ENCODE measurements around the gene WDR75. TPM values are rescaled to one million over a fixed set of nuclear protein-coding genes. Genes with fewer than 3 reads are reported as not detected.

WDR75 gene
- total RNA-seq, 1 experiment from 2014 or later: 52.5 TPM

DNA sequence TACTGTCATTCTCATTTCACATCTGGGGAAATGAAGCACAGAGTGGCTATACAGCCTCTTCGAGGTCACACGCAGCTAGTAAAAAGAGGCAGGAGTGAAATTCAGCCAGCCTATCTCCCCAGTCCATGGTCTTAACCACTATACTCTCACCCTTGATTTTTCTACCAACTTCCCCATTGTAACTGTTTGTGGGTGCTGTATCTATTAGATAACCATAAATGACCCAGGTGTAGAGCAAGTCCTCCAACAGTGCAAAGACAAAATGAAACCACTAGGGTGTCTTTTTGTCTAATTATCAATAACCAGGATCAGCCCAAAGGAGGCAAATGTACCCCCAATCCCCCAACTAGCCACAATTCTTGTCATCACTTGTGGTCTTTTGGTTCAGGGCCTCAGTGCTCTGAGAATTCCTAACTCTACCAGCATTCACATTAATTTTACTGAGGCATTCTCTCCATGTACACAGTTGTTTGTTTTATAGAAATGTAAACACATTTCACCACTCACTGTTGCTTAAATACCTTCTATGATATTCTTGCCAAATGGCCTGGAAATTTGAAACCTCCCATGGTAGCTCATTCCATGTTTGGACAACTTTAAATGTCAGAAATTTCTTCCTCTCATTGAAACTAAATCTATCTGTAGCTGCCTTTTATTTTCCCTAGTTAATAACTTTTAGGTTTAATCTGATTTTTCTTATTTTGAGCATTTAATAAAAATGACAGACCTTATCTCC is 80.6 kb downstream of the WDR75 start:
- Mint-ChIP-seq H3K4me1 (ENCODE audit: insufficient read depth, unreplicated experiment) (no peaks in the 10 kb centered on the region), H3K27ac (ENCODE audit: low read depth, unreplicated experiment) (no peak overlapping the region), H3K4me3 (ENCODE audit: unreplicated experiment) (no peak overlapping the region), H3K36me3 (ENCODE audit: insufficient read depth, unreplicated experiment) (no peaks in the 10 kb centered on the region), H3K9me3 (ENCODE audit: unreplicated experiment) (no peaks in the 10 kb centered on the region), H3K27me3 (ENCODE audit: insufficient read depth, unreplicated experiment) (no peaks in the 10 kb centered on the region)
- DNase-seq (ENCODE audit: unreplicated experiment): peak; percentile 32
- ChIA-PET CTCF (no interaction called here), POLR2A (no interaction called here)
- BruUV-seq (replicated peaks): no TSS peak
- intact Hi-C loops (cut with micrococcal nuclease): no loop called here
- no peak for TF ChIP-seq CTCF (IDR thresholded peaks at IDR 0.05; ENCODE audit: unreplicated experiment)

DNA sequence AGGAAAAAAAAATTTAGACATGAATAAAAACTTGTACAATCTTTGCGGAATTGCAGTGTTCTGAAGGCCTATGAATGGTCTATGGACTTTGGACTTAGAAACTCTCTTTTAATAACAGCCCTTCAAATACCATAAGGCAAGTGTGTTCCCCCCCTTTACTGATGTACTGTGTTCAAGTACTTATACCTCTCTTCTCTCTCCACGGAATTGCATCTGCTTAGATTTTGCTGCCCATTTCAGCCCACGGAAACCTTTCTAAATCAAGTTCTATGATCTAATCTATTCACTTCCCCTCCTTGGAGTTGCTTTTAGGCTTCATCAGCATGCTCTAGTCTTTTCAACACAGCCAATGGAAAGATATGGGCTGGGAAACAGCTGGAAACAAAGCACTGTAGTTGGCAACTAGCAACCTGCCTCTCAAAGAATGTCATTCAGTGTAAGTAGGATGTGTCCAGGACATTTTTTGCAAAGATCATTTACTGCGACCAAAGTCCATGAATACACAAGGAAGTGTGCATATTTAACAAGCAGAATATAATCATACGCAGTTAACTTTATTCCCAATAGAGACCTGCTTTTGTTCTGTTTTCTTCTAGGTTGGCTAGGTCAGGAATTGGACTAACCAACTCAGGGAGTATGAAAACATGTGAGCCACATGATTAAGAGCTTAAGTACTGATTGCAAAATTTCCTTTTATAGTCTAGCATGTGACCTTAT is 81.3 kb downstream of the WDR75 start:
- no peaks in the 10 kb centered on the region for H3K27me3 Mint-ChIP-seq (ENCODE audit: insufficient read depth, unreplicated experiment)
- ChIA-PET POLR2A (no interaction called here), CTCF (no interaction called here)
- BruUV-seq (replicated peaks): no TSS peak
- no peaks in the 10 kb centered on the region for H3K36me3 Mint-ChIP-seq (ENCODE audit: insufficient read depth, unreplicated experiment)
- intact Hi-C loops (cut with micrococcal nuclease): no loop called here
- no peaks in the 10 kb centered on the region for H3K9me3 Mint-ChIP-seq (ENCODE audit: unreplicated experiment)
- H3K4me3 Mint-ChIP-seq (ENCODE audit: unreplicated experiment): no peak overlapping the region
- DNase-seq (ENCODE audit: unreplicated experiment): no peak
- no peak overlapping the region for H3K27ac Mint-ChIP-seq (ENCODE audit: low read depth, unreplicated experiment)
- H3K4me1 Mint-ChIP-seq (ENCODE audit: insufficient read depth, unreplicated experiment): no peaks in the 10 kb centered on the region
- no peak for TF ChIP-seq CTCF (IDR thresholded peaks at IDR 0.05; ENCODE audit: unreplicated experiment)

DNA sequence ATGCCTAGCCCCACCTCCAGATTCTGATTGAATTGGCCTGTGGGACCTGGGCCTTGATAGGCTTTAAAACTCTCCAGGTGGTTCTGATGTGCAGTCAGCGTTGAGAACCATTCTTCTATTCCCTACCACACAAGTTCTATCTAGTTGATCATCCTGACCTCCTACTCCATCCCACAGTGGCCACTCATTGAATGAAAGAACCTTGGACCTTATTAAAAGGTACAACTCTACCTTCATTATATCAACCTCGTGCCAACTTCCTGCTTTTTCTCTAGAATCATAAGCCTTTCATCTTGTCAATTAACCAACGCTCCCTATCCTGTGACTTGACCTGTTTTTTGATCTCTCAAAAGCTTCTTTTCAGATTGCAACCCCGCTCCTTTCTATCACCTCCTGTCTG is 83.5 kb downstream of the WDR75 start:
- no peak for TF ChIP-seq CTCF (IDR thresholded peaks at IDR 0.05; ENCODE audit: unreplicated experiment)
- H3K27ac Mint-ChIP-seq (ENCODE audit: low read depth, unreplicated experiment): no peak overlapping the region
- no peaks in the 10 kb centered on the region for H3K4me1 Mint-ChIP-seq (ENCODE audit: insufficient read depth, unreplicated experiment)
- POLR2A ChIA-PET: no interaction called here
- no peaks in the 10 kb centered on the region for H3K27me3 Mint-ChIP-seq (ENCODE audit: insufficient read depth, unreplicated experiment)
- CTCF ChIA-PET: no interaction called here
- no peaks in the 10 kb centered on the region for H3K9me3 Mint-ChIP-seq (ENCODE audit: unreplicated experiment)
- no TSS peak for BruUV-seq (replicated peaks)
- no peak overlapping the region for H3K4me3 Mint-ChIP-seq (ENCODE audit: unreplicated experiment)
- no peaks in the 10 kb centered on the region for H3K36me3 Mint-ChIP-seq (ENCODE audit: insufficient read depth, unreplicated experiment)
- DNase-seq (ENCODE audit: unreplicated experiment): no peak
- intact Hi-C loops (cut with micrococcal nuclease): no loop called here

Other genes starting within 250 kb of the WDR75 start
- 0.15 TPM in 1 of 2 replicates, not detected in the other for gene SLC40A1, start 139.3 kb downstream of the WDR75 start, total RNA-seq (2022)
- 29.8 and 41.4 TPM in 2 replicates for gene ASNSD1, start 220.0 kb downstream of the WDR75 start, total RNA-seq (2022)
- gene ANKAR, start 233.2 kb downstream of the WDR75 start, total RNA-seq (2022): 4.6 and 5.1 TPM in 2 replicates

Measured in MCF 10A (cell line).